LHCN-M2 (cell line): ENCODE measurements around the gene CERS6. TPM values are rescaled to one million over a fixed set of nuclear protein-coding genes. Genes with fewer than 3 reads are reported as not detected.

Experiments used
- DNase-seq: peaks from one replicate; pipeline ENCODE4 v3.0.0-alpha.2; 2012; ENCODE audit warnings: low read depth
- total RNA-seq: library from RNA; depleted of rRNA; stranded (reverse); fragments of >200 nt; gene quantifications from 2 replicates; pipeline ENCODE4 v1.2.3, GENCODE V29; 2014

Gene CERS6
- total RNA-seq, 1 experiment from 2014 or later, result 47.2 TPM

GRCh38 chr2:168601741-168602140, 145.7 kb downstream of the CERS6 start:
- DNase-seq, result no peak

GRCh38 chr2:168602379-168602778, 146.3 kb downstream of the CERS6 start:
- DNase-seq, result no peak

GRCh38 chr2:168602846-168603401, 146.9 kb downstream of the CERS6 start:
- DNase-seq, result no peak

- no peak for DNase-seq
These were observed 147.4 kb downstream of the CERS6 start for GRCh38 chr2:168603439-168603961.

- no peak for DNase-seq
These were observed 148.2 kb downstream of the CERS6 start for GRCh38 chr2:168604252-168604651.

GRCh38 chr2:168607992-168608391, 151.9 kb downstream of the CERS6 start:
- DNase-seq, result peak; percentile 66

- DNase-seq, result no peak
These were observed 152.7 kb downstream of the CERS6 start for GRCh38 chr2:168608796-168609195.

GRCh38 chr2:168611091-168611490, 155.0 kb downstream of the CERS6 start:
- DNase-seq, result no peak

GRCh38 chr2:168611896-168612650, 156.0 kb downstream of the CERS6 start:
- no peak for DNase-seq

GRCh38 chr2:168612719-168613118, 156.6 kb downstream of the CERS6 start:
- DNase-seq, result no peak

- DNase-seq, result no peak
These were observed 157.5 kb downstream of the CERS6 start for GRCh38 chr2:168613551-168613950.

GRCh38 chr2:168614172-168615018, 158.3 kb downstream of the CERS6 start:
- peak; percentile 17 for DNase-seq

- DNase-seq, result no peak
These were observed 164.5 kb downstream of the CERS6 start for GRCh38 chr2:168620554-168620953.

GRCh38 chr2:168622559-168622958, 166.5 kb downstream of the CERS6 start:
- DNase-seq, result no peak

- no peak for DNase-seq
These were observed 168.0 kb downstream of the CERS6 start for GRCh38 chr2:168624028-168624427.

GRCh38 chr2:168626096-168626495, 170.0 kb downstream of the CERS6 start:
- DNase-seq, result no peak

GRCh38 chr2:168626647-168627046, 170.6 kb downstream of the CERS6 start:
- no peak for DNase-seq

- no peak for DNase-seq
These were observed 176.6 kb downstream of the CERS6 start for GRCh38 chr2:168632709-168633121.

GRCh38 chr2:168633200-168633599, 177.1 kb downstream of the CERS6 start:
- DNase-seq, result no peak

GRCh38 chr2:168633895-168634294, 177.8 kb downstream of the CERS6 start:
- DNase-seq, result no peak

GRCh38 chr2:168635065-168635577, 179.0 kb downstream of the CERS6 start:
- DNase-seq, result no peak

GRCh38 chr2:168639018-168639417, 182.9 kb downstream of the CERS6 start:
- no peak for DNase-seq
